Gastroesophageal sphincter (tissue), 3 donors: ENCODE results near the gene NSMF.

Source experiments
- POLR2A ChIP-seq, 2 donors: fragments of 450-650 bp; IDR thresholded peaks; one replicate each; pipeline ENCODE4 v1.6.1; 2017; ENCODE audit warnings: antibody characterized with exemption in 2 of 2, mild to moderate bottlenecking in 2 of 2, moderate library complexity in 1 of 2
- POLR2AphosphoS5 ChIP-seq: sonication (generic); formaldehyde crosslinking; IDR thresholded peaks from one replicate; pipeline ENCODE4 v1.6.1; 2017; ENCODE audit warnings: antibody characterized with exemption
- TF ChIP-seq, protein P1 (sequence below), 4 experiments: fragments of 200-600 bp in 2 of 4; fragments of 450-650 bp in 2 of 4; sonication (generic) in 1 of 4; IDR thresholded peaks; one replicate each; pipeline ENCODE4 v1.5.1; 2017 to 2019; ENCODE audit warnings: antibody characterized with exemption in 4 of 4, mild to moderate bottlenecking in 2 of 4, moderate library complexity in 2 of 4

- TF ChIP-seq POLR2AphosphoS5, result no peak
- TF ChIP-seq, protein P1, sequence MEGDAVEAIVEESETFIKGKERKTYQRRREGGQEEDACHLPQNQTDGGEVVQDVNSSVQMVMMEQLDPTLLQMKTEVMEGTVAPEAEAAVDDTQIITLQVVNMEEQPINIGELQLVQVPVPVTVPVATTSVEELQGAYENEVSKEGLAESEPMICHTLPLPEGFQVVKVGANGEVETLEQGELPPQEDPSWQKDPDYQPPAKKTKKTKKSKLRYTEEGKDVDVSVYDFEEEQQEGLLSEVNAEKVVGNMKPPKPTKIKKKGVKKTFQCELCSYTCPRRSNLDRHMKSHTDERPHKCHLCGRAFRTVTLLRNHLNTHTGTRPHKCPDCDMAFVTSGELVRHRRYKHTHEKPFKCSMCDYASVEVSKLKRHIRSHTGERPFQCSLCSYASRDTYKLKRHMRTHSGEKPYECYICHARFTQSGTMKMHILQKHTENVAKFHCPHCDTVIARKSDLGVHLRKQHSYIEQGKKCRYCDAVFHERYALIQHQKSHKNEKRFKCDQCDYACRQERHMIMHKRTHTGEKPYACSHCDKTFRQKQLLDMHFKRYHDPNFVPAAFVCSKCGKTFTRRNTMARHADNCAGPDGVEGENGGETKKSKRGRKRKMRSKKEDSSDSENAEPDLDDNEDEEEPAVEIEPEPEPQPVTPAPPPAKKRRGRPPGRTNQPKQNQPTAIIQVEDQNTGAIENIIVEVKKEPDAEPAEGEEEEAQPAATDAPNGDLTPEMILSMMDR (IDR thresholded peaks at IDR 0.05), result no peak
- TF ChIP-seq POLR2A (IDR thresholded peaks at IDR 0.05), result no peak
Observed at GRCh38 chr9:137457406-137458193, 1.5 kb downstream of the NSMF start.
